GM12872 (cell line): ENCODE data around the gene MPG.
A peak's percentile ranks its signal among the peaks of the same experiment; 100 is the strongest.

ENCODE experiments used
- CTCF ChIP-seq: IDR thresholded peaks from 3 replicates; pipeline ENCODE4 v1.5.1; 2011; ENCODE audit warnings: low read depth, mild to moderate bottlenecking, low read length, moderate library complexity; ENCODE audit not compliant: insufficient read depth

The MPG gene

GRCh38 chr16:96935-97381, 18.9 kb downstream of the MPG start:
- peak; percentile 100 for TF ChIP-seq CTCF

GRCh38 chr16:97822-98221, 19.8 kb downstream of the MPG start:
- TF ChIP-seq CTCF, result no peak

GRCh38 chr16:100989-101388, 23.0 kb downstream of the MPG start:
- no peak for TF ChIP-seq CTCF

GRCh38 chr16:101586-101985, 23.6 kb downstream of the MPG start:
- TF ChIP-seq CTCF, result no peak

- no peak for TF ChIP-seq CTCF
Measured at GRCh38 chr16:102060-102855, 24.2 kb downstream of the MPG start.

- TF ChIP-seq CTCF, result no peak
Measured at GRCh38 chr16:104355-104754, 26.3 kb downstream of the MPG start.

- no peak for TF ChIP-seq CTCF
Measured at GRCh38 chr16:104928-105327, 26.9 kb downstream of the MPG start.

- no peak for TF ChIP-seq CTCF
Measured at GRCh38 chr16:105521-105920, 27.5 kb downstream of the MPG start.
